GM12878 (cell line): ENCODE measurements around the gene SLC6A11.

Experiments used
- CHD2 ChIP-seq: IDR thresholded peaks from 2 replicates; pipeline ENCODE4 v1.6.1; 2011; ENCODE audit warnings: low read depth, low read length, improper control_type of control experiment, borderline replicate concordance
- EZH2 ChIP-seq: IDR thresholded peaks from 2 replicates; pipeline ENCODE4 v1.6.1; 2012; ENCODE audit warnings: low read depth, mild to moderate bottlenecking, control low read depth, inconsistent platforms, low read length, borderline replicate concordance; ENCODE audit not compliant: control insufficient read depth
- FOXM1 ChIP-seq: IDR thresholded peaks from 2 replicates; pipeline ENCODE4 v1.6.1; 2012; ENCODE audit warnings: low read depth, mild to moderate bottlenecking, inconsistent platforms, low read length, moderate library complexity
- MYB ChIP-seq: fragments of 150-350 bp; IDR thresholded peaks from 2 replicates; pipeline ENCODE4 v1.6.1; 2014; ENCODE audit warnings: mild to moderate bottlenecking, low read depth, low read length, borderline replicate concordance
- NFYB ChIP-seq: IDR thresholded peaks from 2 replicates; pipeline ENCODE4 v1.6.1; 2011; ENCODE audit warnings: low read depth, mild to moderate bottlenecking, low read length, improper control_type of control experiment, moderate library complexity; ENCODE audit not compliant: insufficient read depth
- POLR2A ChIP-seq: IDR thresholded peaks from 2 replicates; pipeline ENCODE4 v1.6.1; 2011; ENCODE audit warnings: low read depth, mild to moderate bottlenecking, low read length
- SRF ChIP-seq, 2 experiments: IDR thresholded peaks; 2 replicates each; pipeline ENCODE4 v1.6.1; 2011; ENCODE audit warnings: low read depth in 2 of 2, low read length in 2 of 2, mild to moderate bottlenecking in 1 of 2, moderate library complexity in 1 of 2
- TBL1XR1 ChIP-seq: IDR thresholded peaks from 2 replicates; pipeline ENCODE4 v1.6.1; 2012; ENCODE audit warnings: low read depth, low read length, improper control_type of control experiment
- ZNF207 ChIP-seq: fragments of 450-650 bp; IDR thresholded peaks from 2 replicates; pipeline ENCODE4 v1.6.1; 2014; ENCODE audit warnings: antibody characterized with exemption, mild to moderate bottlenecking, borderline replicate concordance
- ZNF274 ChIP-seq: IDR thresholded peaks from one replicate; pipeline ENCODE4 v1.8.0; 2011; ENCODE audit not compliant: insufficient read length, insufficient read depth
- TF ChIP-seq, protein P1 (sequence below), 3 experiments: IDR thresholded peaks in 2 of 3; conservative IDR thresholded peaks in 1 of 3; 2 replicates each; pipeline ENCODE4 v1.5.1; 2011; ENCODE audit warnings: low read depth in 3 of 3, low read length in 3 of 3, mild to moderate bottlenecking in 3 of 3, control low read depth in 2 of 3, moderate library complexity in 2 of 3, inconsistent platforms in 1 of 3, mixed read lengths in 1 of 3; ENCODE audit not compliant: control insufficient read depth in 2 of 3, insufficient read depth in 1 of 3; ENCODE audit errors: extremely low read depth in 1 of 3
- TF ChIP-seq, protein P2 (sequence below): IDR thresholded peaks from 2 replicates; pipeline ENCODE4 v1.6.1; 2011; ENCODE audit warnings: low read depth, low read length, improper control_type of control experiment, borderline replicate concordance
- TF ChIP-seq, protein P3 (sequence below): IDR thresholded peaks from 2 replicates; pipeline ENCODE4 v1.6.1; 2011; ENCODE audit warnings: borderline replicate concordance, low read depth, mild to moderate bottlenecking, moderate library complexity, mixed read lengths, low read length; ENCODE audit not compliant: insufficient read depth; ENCODE audit errors: extremely low read length
- TF ChIP-seq, protein P4 (sequence below): IDR thresholded peaks from 2 replicates; pipeline ENCODE4 v1.6.1; 2012; ENCODE audit warnings: low read depth, low read length, improper control_type of control experiment

DNA sequence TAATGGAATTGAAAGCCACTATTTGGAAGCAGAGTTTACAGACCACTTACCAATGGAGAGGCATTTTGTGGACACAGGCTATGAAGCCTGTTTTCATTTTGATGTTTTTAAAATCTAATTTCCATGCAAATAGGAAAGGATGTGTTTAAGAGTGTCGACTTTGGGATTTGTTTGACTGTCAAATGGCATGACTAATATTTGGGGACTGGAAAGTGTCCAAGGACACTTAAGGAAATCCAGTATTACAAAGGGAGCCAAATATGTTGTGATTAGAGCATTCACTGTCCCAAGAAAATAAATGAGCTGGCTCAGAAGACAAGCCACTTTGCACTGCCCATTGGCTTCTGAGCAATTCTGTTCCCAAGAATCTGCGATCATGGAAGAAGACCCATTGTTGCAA is 34.0 kb upstream of the SLC6A11 start:
- TF ChIP-seq FOXM1 (no peak), SRF (IDR thresholded peaks at IDR 0.05; ENCODE audit: low read depth in 2 of 2, low read length in 2 of 2) (no peak), NFYB (no peak), POLR2A (no peak), ZNF274 (no peak), CHD2 (no peak), ZNF207 (no peak), EZH2 (no peak), TBL1XR1 (no peak), MYB (no peak)
- TF ChIP-seq, protein P1, sequence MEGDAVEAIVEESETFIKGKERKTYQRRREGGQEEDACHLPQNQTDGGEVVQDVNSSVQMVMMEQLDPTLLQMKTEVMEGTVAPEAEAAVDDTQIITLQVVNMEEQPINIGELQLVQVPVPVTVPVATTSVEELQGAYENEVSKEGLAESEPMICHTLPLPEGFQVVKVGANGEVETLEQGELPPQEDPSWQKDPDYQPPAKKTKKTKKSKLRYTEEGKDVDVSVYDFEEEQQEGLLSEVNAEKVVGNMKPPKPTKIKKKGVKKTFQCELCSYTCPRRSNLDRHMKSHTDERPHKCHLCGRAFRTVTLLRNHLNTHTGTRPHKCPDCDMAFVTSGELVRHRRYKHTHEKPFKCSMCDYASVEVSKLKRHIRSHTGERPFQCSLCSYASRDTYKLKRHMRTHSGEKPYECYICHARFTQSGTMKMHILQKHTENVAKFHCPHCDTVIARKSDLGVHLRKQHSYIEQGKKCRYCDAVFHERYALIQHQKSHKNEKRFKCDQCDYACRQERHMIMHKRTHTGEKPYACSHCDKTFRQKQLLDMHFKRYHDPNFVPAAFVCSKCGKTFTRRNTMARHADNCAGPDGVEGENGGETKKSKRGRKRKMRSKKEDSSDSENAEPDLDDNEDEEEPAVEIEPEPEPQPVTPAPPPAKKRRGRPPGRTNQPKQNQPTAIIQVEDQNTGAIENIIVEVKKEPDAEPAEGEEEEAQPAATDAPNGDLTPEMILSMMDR (IDR thresholded peaks at IDR 0.05 in 2 of 3, conservative IDR thresholded peaks at IDR 0.05 in 1 of 3; ENCODE audit: control insufficient read depth in 2 of 3, extremely low read depth in 1 of 3, insufficient read depth in 1 of 3, low read depth in 3 of 3, low read length in 3 of 3): no peak
- TF ChIP-seq, protein P2, sequence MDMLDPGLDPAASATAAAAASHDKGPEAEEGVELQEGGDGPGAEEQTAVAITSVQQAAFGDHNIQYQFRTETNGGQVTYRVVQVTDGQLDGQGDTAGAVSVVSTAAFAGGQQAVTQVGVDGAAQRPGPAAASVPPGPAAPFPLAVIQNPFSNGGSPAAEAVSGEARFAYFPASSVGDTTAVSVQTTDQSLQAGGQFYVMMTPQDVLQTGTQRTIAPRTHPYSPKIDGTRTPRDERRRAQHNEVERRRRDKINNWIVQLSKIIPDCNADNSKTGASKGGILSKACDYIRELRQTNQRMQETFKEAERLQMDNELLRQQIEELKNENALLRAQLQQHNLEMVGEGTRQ: no peak
- TF ChIP-seq, protein P3, sequence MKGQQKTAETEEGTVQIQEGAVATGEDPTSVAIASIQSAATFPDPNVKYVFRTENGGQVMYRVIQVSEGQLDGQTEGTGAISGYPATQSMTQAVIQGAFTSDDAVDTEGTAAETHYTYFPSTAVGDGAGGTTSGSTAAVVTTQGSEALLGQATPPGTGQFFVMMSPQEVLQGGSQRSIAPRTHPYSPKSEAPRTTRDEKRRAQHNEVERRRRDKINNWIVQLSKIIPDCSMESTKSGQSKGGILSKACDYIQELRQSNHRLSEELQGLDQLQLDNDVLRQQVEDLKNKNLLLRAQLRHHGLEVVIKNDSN: no peak
- TF ChIP-seq, protein P4, sequence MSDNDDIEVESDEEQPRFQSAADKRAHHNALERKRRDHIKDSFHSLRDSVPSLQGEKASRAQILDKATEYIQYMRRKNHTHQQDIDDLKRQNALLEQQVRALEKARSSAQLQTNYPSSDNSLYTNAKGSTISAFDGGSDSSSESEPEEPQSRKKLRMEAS: no peak
